GM12878 (cell line): ENCODE measurements around the gene SLC36A4. TPM values are rescaled to one million over a fixed set of nuclear protein-coding genes. Genes with fewer than 3 reads are reported as not detected.

Experiments used
- ATAC-seq: fragments of 200-7000 bp; cut with Tn5 transposase; 3 replicates; pipeline ENCODE4 v1.9.1; 2020; ENCODE audit warnings: mild to moderate bottlenecking, moderate library complexity
- BruUV-seq: library from RNA; stranded (reverse); fragments of 400-500 nt; replicated peaks from 2 replicates; lab custom pipeline; 2021; lab: Mats Ljungman, UMichigan
- CTCF ChIA-PET: fragments of 300-600 bp; sonication (Branson Sonifier 250); formaldehyde crosslinking; extraction: SDS; loops from one replicate; lab custom pipeline; 2021; ENCODE audit warnings: inconsistent platforms; lab: Yijun Ruan, JAX
- POLR2A ChIA-PET: fragments of 350-600 bp; formaldehyde crosslinking; extraction: SDS; loops from one replicate; lab custom pipeline; 2021; ENCODE audit warnings: inconsistent platforms; lab: Charles Lee
- RAD21 ChIA-PET: fragments of 300-600 bp; sonication (Branson Sonifier 250); formaldehyde crosslinking; loops from one replicate; lab custom pipeline; 2023; ENCODE audit warnings: antibody characterized with exemption; ENCODE audit not compliant: unreplicated experiment; lab: Charles Lee
- SMC1A ChIA-PET: fragments of 300-600 bp; sonication (Branson Sonifier 250); formaldehyde crosslinking; loops from one replicate; lab custom pipeline; 2023; ENCODE audit not compliant: unreplicated experiment, uncharacterized antibody; lab: Charles Lee
- DNase-seq: peaks from one replicate; pipeline ENCODE4 v3.0.0-alpha.2; 2011; ENCODE audit warnings: low read depth, low spot score
- FAIRE-seq: peaks from 3 replicates; lab custom pipeline; 2011; peaks lifted over from hg19 to GRCh38; lab: Jason Lieb, UNC
- H2AFZ ChIP-seq: 2 replicates; pipeline ENCODE4 v1.6.0; 2011; ENCODE audit warnings: low read depth, low read length, control low read depth; ENCODE audit not compliant: control insufficient read depth
- H3K27ac ChIP-seq: 2 replicates; pipeline ENCODE4 v1.5.1; 2011; ENCODE audit warnings: control low read depth; ENCODE audit not compliant: control insufficient read depth, insufficient read depth
- H3K27me3 ChIP-seq, 2 experiments: replicated peaks in 1 of 2; 2 replicates each; pipeline versions ENCODE4 v1.6.0 to v1.6.1; 2011; ENCODE audit warnings: low read length in 1 of 2; ENCODE audit not compliant: control insufficient read depth in 2 of 2, insufficient read depth in 2 of 2
- H3K36me3 ChIP-seq, 2 experiments: 2 replicates each; pipeline ENCODE4 v1.5.1; 2011; ENCODE audit warnings: low read length in 1 of 2; ENCODE audit not compliant: control insufficient read depth in 2 of 2, insufficient read depth in 2 of 2
- H3K4me1 ChIP-seq: 2 replicates; pipeline ENCODE4 v1.6.1; 2011; ENCODE audit warnings: mild to moderate bottlenecking, low read length, moderate library complexity, mixed read lengths; ENCODE audit not compliant: control insufficient read depth, insufficient read depth
- H3K4me2 ChIP-seq: 2 replicates; pipeline ENCODE4 v1.6.0; 2011; ENCODE audit warnings: control low read depth; ENCODE audit not compliant: control insufficient read depth, insufficient read depth
- H3K4me3 ChIP-seq: fragments of 200-600 bp; sonication (generic); 2 replicates; pipeline ENCODE4 v1.5.1; 2016
- H3K79me2 ChIP-seq: 2 replicates; pipeline ENCODE4 v1.6.0; 2011; ENCODE audit warnings: low read length; ENCODE audit not compliant: control insufficient read depth, insufficient read depth
- H3K9ac ChIP-seq: 2 replicates; pipeline ENCODE4 v1.8.0; 2011; ENCODE audit warnings: low read length, control low read depth, mixed read lengths; ENCODE audit not compliant: control insufficient read depth, insufficient read depth
- H3K9me3 ChIP-seq: replicated peaks from 3 replicates; pipeline ENCODE4 v1.5.1; 2011; ENCODE audit warnings: mild to moderate bottlenecking, low read length; ENCODE audit not compliant: control insufficient read depth, insufficient read depth
- H4K20me1 ChIP-seq: 2 replicates; pipeline ENCODE4 v1.6.0; 2011; ENCODE audit not compliant: control insufficient read depth, insufficient read depth
- CUX1 ChIP-seq: IDR thresholded peaks from 2 replicates; pipeline ENCODE4 v1.6.1; 2012; ENCODE audit warnings: improper control_type of control experiment, low read depth, low read length; ENCODE audit not compliant: insufficient replicate concordance
- ELK1 ChIP-seq: IDR thresholded peaks from 2 replicates; pipeline ENCODE4 v1.6.1; 2012; ENCODE audit warnings: low read depth, low read length, improper control_type of control experiment
- FOXM1 ChIP-seq: IDR thresholded peaks from 2 replicates; pipeline ENCODE4 v1.6.1; 2012; ENCODE audit warnings: low read depth, mild to moderate bottlenecking, inconsistent platforms, low read length, moderate library complexity
- GABPA ChIP-seq: IDR thresholded peaks from 2 replicates; pipeline ENCODE4 v1.6.1; 2014; ENCODE audit warnings: antibody characterized with exemption, low read depth, mild to moderate bottlenecking, inconsistent platforms
- HDAC6 ChIP-seq: fragments of 200-600 bp; sonication (generic); IDR thresholded peaks from one replicate; pipeline ENCODE4 v1.8.0; 2017; ENCODE audit warnings: antibody characterized with exemption; ENCODE audit not compliant: unreplicated experiment
- LARP7 ChIP-seq: fragments of 450-650 bp; IDR thresholded peaks from 2 replicates; pipeline ENCODE4 v1.6.1; 2017; ENCODE audit warnings: mild to moderate bottlenecking
- MTA2 ChIP-seq: fragments of 450-650 bp; IDR thresholded peaks from 2 replicates; pipeline ENCODE4 v1.6.1; 2016; ENCODE audit warnings: low read depth, mild to moderate bottlenecking, moderate library complexity
- PRDM15 ChIP-seq: fragments of 450-650 bp; formaldehyde crosslinking; IDR thresholded peaks from 2 replicates; pipeline ENCODE4 v1.4.0; 2020; ENCODE audit warnings: mild to moderate bottlenecking, moderate library complexity
- RAD51 ChIP-seq: fragments of 450-650 bp; IDR thresholded peaks from 2 replicates; pipeline ENCODE4 v1.6.1; 2016; ENCODE audit warnings: moderate library complexity, mild to moderate bottlenecking, inconsistent platforms
- SUPT20H ChIP-seq: IDR thresholded peaks from 2 replicates; pipeline ENCODE4 v1.6.1; 2011; ENCODE audit warnings: low read depth, mild to moderate bottlenecking, low read length, moderate library complexity, borderline replicate concordance; ENCODE audit not compliant: control insufficient read depth
- WGBS: methylation state at CpG from one replicate; pipeline ENCODE4 v1.1.6; 2016; ENCODE audit warnings: low lambda C conversion rate; ENCODE audit not compliant: insufficient replicate concordance, insufficient coverage; ENCODE audit errors: missing lambda C conversion rate; 5-methylcytosine and 5-hydroxymethylcytosine counted together
- in situ Hi-C: fragments of 300-500 bp; cut with MboI; formaldehyde crosslinking; loops from 9 replicates; pipeline ENCODE4 v1.14.3; 2018; ENCODE audit warnings: mixed read lengths
- intact Hi-C: fragments of 100-400 bp; cut with micrococcal nuclease; formaldehyde crosslinking; loops from one replicate; pipeline ENCODE4 v1.14.2; 2022; ENCODE audit not compliant: unreplicated experiment
- polyA plus RNA-seq, 11 experiments: library from polyadenylated mRNA; depleted of rRNA in 4 of 11; unstranded in 6 of 11; stranded (reverse) in 5 of 11; fragments of >200 nt; fragmentation: Nextera tagmentation in 4 of 11; fragmentation: Illumina TruSeq in 1 of 11; extraction: Ambion mirVana in 4 of 11; extraction: Trizol in 1 of 11; gene quantifications; 1 replicate in 1 of 11; 2 replicates in 10 of 11; pipeline versions ENCODE4 v1.2.1 to v1.2.3, GENCODE V29; 2011 to 2016; ENCODE audit warnings: inconsistent platforms in 2 of 11, missing spikeins in 2 of 11, low read depth in 1 of 11
- total RNA-seq, 4 experiments: library from RNA; depleted of rRNA in 3 of 4; stranded (reverse); fragments of >200 nt in 3 of 4; fragmentation: Illumina TruSeq in 1 of 4; extraction: Trizol in 1 of 4; gene quantifications; 2 replicates each; pipeline versions ENCODE4 v1.2.1 to v1.2.3, GENCODE V29; 2013 to 2021
- TF ChIP-seq, protein P1 (sequence below): fragments of 450-650 bp; IDR thresholded peaks from 2 replicates; pipeline ENCODE4 v1.6.1; 2017; ENCODE audit warnings: antibody characterized with exemption, mild to moderate bottlenecking, moderate library complexity

SLC36A4 gene
- total and polyA plus RNA-seq, 10 of the 15 experiments (the other 5 are each of a cell fraction or from before 2014, with no cell fraction given): 1.4 to 12.5 (median 5.2) TPM

DNA sequence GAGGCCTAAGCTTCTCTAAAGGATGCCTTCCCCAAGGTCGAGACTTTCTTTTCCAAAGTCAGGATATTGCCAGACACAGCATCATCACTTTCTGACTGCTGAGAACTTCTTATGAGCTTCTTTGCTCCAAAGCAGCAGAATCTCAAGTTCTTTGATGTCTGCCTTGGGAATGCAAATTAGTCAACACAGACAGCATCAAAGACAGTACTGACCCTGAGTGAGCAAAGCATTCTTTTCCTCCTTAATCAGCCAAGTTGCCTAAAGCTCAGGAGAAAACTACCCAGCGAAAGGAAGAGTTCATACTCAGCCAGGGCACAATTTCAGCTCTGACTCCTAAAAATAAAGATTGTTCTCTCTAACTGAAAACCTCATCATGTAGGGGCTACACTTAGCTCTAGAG, 98.0 kb downstream of the SLC36A4 start:
- DNase-seq (no peak), FAIRE-seq (no peak), ATAC-seq (no peak)
- Histone ChIP-seq H3K4me2 (no peak overlapping the region), H3K27ac (no peak overlapping the region), H3K4me1 (no peaks in the 10 kb centered on the region), H3K9ac (no peak overlapping the region), H3K79me2 (no peaks in the 10 kb centered on the region), H3K36me3 (no peaks in the 10 kb centered on the region), H3K27me3 (no peaks in the 10 kb centered on the region), H2AFZ (no peak overlapping the region), H3K9me3 (no peaks in the 10 kb centered on the region), H3K4me3 (no peak overlapping the region), H4K20me1 (no peaks in the 10 kb centered on the region)
- ChIA-PET RAD21 (no interaction called here), SMC1A (interaction anchor here (1.1 kb wide), 1 partner anchor 11 kb away, joined by 3 read pairs; no protein-coding TSS in a partner anchor), CTCF (no interaction called here), POLR2A (no interaction called here)
- intact Hi-C loops: no loop called here
- BruUV-seq: no TSS peak
- in situ Hi-C loops: no loop called here
- WGBS: 7% methylated on average over 2 of the region's 2 CpGs
- no peak for TF ChIP-seq SUPT20H
- no peak for TF ChIP-seq MTA2
- TF ChIP-seq LARP7: no peak
- TF ChIP-seq HDAC6: no peak
- no peak for TF ChIP-seq CUX1
- TF ChIP-seq FOXM1: no peak
- TF ChIP-seq, protein P1, sequence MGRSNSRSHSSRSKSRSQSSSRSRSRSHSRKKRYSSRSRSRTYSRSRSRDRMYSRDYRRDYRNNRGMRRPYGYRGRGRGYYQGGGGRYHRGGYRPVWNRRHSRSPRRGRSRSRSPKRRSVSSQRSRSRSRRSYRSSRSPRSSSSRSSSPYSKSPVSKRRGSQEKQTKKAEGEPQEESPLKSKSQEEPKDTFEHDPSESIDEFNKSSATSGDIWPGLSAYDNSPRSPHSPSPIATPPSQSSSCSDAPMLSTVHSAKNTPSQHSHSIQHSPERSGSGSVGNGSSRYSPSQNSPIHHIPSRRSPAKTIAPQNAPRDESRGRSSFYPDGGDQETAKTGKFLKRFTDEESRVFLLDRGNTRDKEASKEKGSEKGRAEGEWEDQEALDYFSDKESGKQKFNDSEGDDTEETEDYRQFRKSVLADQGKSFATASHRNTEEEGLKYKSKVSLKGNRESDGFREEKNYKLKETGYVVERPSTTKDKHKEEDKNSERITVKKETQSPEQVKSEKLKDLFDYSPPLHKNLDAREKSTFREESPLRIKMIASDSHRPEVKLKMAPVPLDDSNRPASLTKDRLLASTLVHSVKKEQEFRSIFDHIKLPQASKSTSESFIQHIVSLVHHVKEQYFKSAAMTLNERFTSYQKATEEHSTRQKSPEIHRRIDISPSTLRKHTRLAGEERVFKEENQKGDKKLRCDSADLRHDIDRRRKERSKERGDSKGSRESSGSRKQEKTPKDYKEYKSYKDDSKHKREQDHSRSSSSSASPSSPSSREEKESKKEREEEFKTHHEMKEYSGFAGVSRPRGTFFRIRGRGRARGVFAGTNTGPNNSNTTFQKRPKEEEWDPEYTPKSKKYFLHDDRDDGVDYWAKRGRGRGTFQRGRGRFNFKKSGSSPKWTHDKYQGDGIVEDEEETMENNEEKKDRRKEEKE: no peak
- no peak for TF ChIP-seq RAD51
- TF ChIP-seq GABPA: no peak
- TF ChIP-seq PRDM15 (CRISPR knock-in tag): no peak
- TF ChIP-seq ELK1: no peak
